AG08396 (cell line): Measurements from ENCODE around the gene PDE1C.
A peak's percentile ranks its signal among the peaks of the same experiment; 100 is the strongest.

Experiments used
- DNase-seq: peaks from one replicate; pipeline ENCODE4 v3.0.0; 2012; ENCODE audit warnings: low spot score, mixed read lengths

The PDE1C gene

GRCh38 chr7:31938650-31939049 lies 131.6 kb downstream of the PDE1C start:
- peak; percentile 15 for DNase-seq

DNA sequence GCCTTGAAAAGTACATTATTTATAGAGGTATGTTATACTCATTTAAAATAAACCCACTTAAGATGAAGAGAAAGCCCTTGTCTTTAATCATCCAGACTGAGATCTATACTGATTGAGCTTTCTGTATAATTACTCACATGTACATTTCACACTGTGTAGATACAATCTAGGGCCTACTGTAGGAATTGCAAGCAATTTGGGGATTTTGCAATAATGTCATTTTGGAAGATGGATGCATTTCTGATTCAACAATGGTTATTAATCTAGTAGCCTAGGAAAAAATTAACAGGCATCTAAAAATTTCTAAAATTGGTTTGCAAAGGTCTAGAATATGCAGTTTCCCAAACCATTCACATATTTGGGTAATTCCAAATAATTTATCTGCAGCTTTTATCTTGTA lies 132.2 kb downstream of the PDE1C start:
- no peak for DNase-seq

GRCh38 chr7:31935124-31936054 lies 134.8 kb downstream of the PDE1C start:
- DNase-seq: no peak

DNA sequence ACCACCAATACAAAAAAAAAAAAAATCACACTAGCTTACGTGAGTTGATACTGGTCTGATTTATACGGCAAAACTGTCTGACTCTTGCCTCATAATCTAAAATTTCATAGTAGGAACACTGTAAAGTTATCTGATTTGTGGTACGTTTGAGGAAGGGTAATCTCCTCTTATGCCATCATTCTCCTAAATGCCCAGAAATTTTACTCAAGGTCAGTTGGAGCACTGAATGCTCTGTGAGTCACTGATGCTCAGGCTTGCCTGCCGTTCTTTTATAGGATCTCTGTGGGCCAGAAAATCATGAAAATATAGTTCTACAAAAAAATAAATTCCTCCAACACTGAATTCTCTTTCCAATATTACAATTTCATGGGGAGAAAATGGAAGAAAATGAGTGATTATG lies 135.7 kb downstream of the PDE1C start:
- DNase-seq: no peak

- DNase-seq: no peak
Measured at GRCh38 chr7:31933481-31933880, 136.7 kb downstream of the PDE1C start.

- no peak for DNase-seq
Measured at GRCh38 chr7:31926991-31927584, 143.1 kb downstream of the PDE1C start.

GRCh38 chr7:31925753-31926454 lies 144.3 kb downstream of the PDE1C start:
- DNase-seq: no peak

- no peak for DNase-seq
Measured at GRCh38 chr7:31924251-31924650, 146.0 kb downstream of the PDE1C start.

- DNase-seq: no peak
Measured at GRCh38 chr7:31922848-31923247, 147.4 kb downstream of the PDE1C start.

GRCh38 chr7:31921047-31921446 lies 149.2 kb downstream of the PDE1C start:
- no peak for DNase-seq

- no peak for DNase-seq
Measured at GRCh38 chr7:31919678-31920369, 150.4 kb downstream of the PDE1C start.

DNA sequence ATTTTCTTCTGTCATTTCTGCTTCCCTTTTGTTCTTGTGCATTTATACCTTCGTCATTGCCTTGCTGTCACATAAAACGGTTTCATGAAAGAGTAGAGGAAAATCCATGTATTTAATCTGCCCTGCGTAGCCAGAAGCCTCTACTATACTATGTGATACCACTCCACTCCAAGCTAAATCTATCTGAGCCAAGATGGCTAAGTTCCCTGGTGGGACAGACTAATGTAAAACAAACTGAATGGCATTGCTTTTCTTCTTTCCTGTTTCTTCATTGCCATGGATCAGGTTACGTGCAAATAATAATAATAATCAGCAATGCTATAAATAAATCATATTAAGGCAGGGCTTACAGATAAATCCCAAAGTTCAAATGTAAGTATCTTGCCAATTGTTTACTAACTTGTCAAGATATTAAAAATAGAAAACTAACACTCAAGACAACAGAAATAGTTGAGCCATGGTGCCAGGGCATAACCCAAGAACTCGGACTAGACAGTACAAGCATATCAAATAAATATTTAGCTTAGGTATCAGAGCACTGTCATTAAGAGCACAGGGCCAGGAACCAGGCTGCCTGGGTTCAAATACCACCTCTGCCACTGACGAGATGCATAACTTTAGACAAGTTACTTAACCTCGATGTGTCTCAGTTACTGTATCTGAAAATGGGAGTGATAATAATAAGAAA lies 151.4 kb downstream of the PDE1C start:
- DNase-seq: no peak

- no peak for DNase-seq
Measured at GRCh38 chr7:31917256-31917655, 153.0 kb downstream of the PDE1C start.

DNA sequence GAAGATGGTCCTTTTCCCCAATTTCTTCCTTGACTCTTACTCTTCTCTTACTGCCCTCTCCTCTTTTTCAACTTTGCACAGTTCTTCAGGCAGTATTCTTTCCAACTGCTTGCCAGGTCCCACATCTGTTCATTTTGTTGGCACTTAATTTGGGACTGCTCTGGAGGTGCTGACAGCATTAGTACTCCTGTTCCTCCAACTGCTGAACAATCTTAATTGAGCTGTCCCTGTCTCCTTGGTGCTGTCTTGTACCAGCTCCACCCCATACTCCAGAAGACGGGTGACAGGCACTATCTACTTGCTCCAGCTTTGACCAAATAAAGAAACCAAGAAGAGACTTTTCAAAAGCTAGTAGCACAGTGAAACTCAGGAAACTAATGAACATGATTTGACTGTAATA lies 160.0 kb downstream of the PDE1C start:
- no peak for DNase-seq

DNA sequence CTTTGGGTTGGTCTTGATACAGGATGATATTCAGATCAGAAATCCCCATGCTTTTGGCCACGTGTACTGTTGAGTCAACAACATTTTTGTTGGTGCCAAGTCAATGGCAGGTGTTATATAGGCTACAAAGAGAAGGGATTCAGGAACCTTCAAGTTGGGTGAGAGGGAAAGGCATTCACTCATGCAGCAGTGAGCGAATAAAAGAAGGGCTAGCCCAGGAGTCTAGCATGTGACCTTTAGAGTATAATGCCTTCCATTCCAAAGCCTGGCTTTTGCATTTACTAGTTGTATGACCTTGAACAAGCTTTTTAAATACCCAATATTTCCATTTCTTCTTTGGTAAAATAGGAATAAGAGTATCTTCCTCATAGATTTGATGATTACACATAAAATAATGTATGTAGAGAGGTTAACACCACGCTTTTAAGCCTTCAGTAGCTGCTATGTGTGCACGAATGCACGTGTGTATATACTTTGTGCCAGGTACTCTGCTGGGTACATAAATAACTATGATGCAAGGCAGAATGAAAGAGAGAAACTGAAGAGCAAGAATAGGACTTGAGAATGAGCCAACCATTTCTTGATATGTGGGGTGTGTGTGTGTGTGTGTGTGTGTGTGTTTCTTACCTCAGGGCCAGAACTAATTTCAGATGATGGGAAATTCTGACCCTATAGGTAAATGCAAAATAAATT lies 163.6 kb downstream of the PDE1C start:
- no peak for DNase-seq

DNA sequence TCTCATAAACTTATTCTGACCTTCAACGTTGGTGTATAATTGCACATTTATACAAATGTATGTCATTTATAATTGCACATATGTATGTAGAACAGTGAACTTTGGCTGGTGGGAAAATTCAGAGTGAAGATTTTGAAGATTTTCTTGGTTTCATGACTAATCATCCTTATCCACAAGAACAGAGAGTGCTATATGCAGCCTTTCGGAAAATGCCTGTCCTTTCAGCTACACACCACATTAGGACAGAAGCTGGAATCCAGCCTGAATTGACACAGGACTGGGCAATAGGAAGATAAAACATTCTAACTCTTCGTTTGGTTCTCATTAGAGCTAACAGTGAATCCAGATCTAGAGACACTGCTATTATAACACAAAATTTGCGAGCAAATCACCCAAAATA lies 166.2 kb downstream of the PDE1C start:
- no peak for DNase-seq

GRCh38 chr7:31899356-31899927 lies 170.8 kb downstream of the PDE1C start:
- DNase-seq: no peak

DNA sequence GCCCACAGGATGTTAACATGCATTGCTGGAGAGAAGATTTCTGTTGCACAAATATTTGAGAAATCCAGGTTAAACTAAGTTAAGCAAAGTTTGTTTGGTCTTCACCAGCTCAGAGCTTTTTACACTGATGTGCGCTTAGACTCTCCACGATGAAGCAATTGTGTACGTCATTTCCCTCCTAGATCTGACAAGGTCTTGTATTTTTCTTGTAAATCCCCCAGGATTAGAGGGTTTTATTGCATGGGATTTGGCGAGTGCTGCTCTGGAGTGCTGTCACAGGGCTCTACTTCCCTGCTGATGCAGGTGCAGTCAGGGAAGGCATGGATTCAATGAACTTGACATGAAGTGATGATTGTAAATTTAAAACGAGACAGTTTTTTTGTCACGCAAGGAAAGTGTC lies 173.3 kb downstream of the PDE1C start:
- DNase-seq: no peak

DNA sequence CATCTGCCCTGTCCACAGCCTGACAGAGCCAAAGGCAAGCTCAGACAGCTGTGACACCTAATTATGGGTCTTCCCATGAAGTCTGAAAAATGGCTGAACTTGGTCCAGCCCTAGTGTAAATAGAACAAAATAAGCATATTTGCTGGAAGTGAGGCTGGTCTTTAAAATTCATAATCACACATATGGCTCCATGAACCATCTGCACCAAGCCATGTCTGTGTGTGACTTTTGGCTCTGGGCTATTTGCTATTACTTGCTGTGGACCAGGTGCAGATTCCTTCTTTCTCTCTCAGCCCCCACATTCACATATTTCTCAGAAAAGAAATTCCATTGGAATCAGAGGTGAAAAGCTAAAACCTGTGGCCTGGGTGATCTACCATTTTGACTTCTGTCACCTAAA lies 175.9 kb downstream of the PDE1C start:
- no peak for DNase-seq

DNA sequence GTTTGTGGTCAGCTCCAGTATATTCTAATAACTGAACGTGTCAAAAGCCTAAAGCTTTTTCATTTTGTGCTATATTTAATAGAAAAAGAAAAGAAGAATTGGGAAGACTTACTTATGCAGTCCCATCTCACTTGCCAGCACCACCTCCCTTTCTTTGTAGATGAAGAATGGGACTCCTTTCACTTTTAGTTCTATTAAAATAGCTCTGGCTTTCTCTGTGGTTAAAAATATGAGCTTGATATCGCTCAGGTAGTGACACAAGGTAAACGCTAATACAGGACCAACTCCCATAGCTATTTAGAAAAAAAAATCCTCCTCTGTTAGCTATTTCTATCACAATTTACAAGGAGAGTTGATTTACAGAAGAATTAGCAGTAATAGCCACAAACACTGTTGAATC lies 176.8 kb downstream of the PDE1C start:
- no peak for DNase-seq
